Measurements from ENCODE around the gene DNMT3L.
"Not testable (repeated sequence)": the region's sequence is repeated elsewhere in the genome, so short reads cannot be mapped to it uniquely, and the experiment has no call there.

The DNMT3L gene

DNA sequence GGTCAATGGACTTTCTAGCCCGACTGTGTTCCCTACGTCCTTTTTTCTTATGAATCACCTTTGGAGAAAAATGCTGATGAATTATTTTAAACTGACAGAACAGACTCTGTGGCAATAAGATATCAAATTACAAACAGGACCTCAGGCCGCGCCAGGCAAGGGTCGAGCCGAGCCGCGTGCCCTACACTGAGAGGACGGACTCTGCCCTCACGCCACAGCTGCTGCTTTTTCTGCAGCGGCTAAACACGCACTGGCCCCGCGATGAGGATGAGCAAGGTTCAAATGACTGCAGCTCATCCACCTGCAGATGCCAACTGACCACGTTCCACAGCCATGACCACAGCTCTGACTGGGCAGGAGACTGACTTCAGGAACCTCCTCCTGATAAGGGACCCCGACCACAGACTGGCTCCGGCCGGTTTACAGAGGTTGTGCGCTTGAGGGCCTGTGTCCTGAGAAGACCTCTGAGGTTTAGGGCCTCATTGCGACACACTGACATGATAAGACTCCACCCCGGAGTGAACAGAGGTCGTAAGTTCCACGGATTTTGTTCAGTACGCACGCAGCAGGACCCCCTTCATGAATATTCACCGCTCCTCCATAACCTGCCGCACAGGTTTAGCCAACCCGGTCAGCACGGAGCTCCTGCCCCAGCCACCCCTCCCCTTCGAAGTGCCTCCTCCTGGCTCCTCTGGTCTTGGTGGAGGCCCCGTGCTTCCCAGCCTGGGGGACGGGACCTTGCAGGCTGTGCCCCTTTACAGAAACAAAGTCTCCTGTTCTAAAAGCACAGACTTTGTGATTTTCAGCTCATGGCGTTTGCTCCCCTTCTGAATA, 12.3 kb downstream of the DNMT3L start:
- not testable (repeated sequence) for DNase-seq (ENCODE audit: low spot score)

DNA sequence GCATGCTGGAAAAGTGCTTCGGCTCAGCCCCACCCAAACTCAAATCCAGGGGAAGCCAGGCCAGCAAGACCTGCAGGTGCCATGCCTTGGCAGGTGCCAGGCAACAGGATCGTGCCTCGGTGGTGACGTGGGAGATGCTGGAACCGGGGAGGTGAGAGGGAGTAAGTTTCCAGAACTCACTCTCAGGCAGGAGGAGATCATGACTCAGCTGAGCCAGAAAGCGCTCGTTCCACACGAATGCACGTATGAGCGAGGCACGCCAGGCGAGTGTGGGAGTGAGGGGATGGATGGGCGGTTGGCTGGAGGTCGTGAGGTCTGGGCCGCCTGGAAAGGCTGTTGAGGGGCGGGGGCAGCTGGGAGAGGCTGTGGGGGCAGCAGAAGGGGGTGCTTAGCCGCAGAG, 13.8 kb downstream of the DNMT3L start:
- DNase-seq (ENCODE audit: low spot score), result not testable (repeated sequence)

GRCh38 chr21:44243980-44244379, 17.7 kb downstream of the DNMT3L start:
- DNase-seq (ENCODE audit: low spot score), result not testable (repeated sequence)

DNA sequence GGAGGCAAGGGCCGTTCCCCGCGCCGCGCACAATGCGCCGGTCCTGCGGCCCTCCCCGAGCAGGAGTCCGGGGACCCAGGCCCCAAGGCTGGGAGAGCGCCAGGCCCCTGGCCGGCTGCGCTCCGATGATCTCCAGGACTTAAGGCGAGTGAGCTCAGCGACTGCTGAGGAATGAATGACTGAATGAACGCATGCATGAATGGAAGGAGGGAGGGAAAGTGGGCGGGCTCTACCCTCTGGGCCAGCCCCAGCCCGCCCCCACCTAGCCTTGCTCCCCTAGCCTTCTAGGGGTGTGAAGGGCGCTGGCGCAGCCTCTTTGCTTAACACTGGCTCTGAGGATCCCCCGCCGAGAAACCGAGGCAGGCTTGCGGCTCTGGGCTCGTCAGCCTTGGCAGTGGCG, 20.4 kb downstream of the DNMT3L start:
- DNase-seq (ENCODE audit: low spot score), result not testable (repeated sequence)

GRCh38 chr21:44240842-44241241, 20.9 kb downstream of the DNMT3L start, which contains the start of gene ICOSLG:
Gene ICOSLG, minus strand, starts transcription at chr21:44240943. Its CDS starts 126 bp downstream, at chr21:44240817.
- not testable (repeated sequence) for DNase-seq (ENCODE audit: low spot score)

- DNase-seq (ENCODE audit: low spot score), result not testable (repeated sequence)
Measured at GRCh38 chr21:44240353-44240752, 21.3 kb downstream of the DNMT3L start.

DNA sequence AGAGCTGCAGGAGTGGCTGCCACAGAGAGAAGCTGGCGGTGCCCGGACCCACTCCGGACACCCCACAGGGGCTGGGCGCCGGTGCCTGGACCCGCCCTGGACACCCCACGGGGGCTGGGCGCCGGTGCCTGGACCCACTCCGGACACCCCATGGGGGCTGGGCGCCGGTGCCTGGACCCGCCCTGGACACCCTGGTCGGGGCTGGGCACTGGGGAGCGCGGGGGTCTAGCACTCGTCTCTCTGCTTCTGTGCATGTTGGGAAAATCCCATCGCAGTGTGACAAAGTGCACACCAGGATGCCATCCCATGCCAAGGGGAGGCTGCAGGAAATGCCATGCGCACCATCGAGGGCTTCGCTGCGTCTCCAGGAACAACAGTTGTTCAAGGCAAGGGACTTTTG, 32.1 kb downstream of the DNMT3L start:
- DNase-seq (ENCODE audit: low spot score), result not testable (repeated sequence)

DNA sequence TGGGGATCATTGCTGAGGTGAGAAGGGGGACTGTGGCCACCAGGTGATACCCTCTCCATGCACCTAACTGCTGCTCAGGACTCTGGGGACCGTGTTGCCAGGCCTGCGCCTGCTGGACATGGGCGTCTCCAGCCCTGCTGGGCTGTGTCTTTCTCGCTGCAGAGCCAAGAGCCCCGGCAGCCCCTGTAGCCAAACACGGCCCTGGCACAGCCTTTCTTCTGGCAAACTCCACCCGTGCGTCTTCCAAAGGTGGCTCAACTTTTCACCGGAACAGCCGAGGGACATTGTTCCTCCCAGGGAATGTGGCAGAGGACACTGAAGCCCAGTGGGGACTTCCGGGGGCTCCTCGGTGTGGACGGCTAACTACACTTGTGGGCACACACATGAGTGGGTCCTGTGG, 33.6 kb downstream of the DNMT3L start:
- not testable (repeated sequence) for DNase-seq (ENCODE audit: low spot score)

GRCh38 chr21:44227614-44228013, 34.1 kb downstream of the DNMT3L start:
- DNase-seq (ENCODE audit: low spot score), result not testable (repeated sequence)

DNA sequence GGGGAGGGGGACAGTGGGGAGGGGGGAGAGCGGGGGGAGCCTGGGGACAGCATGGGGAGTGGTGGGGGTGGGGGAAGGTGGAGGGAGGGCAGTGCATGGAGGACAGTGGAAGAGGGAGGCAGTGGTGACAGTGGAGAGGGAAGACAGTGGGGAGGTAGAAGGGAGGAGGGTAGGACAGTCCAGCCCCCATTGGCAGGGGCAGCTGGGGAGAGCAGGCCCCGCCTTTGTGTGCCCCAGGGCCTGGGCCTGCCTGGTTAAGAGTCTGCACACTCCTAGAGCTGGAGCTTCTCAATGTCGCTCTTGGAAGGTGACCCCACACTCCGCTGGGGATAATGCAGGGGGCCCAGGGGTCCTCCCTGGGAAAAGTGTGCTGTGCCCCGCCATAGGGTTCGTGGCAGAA, 36.1 kb downstream of the DNMT3L start:
- DNase-seq (ENCODE audit: low spot score), result not testable (repeated sequence)

DNA sequence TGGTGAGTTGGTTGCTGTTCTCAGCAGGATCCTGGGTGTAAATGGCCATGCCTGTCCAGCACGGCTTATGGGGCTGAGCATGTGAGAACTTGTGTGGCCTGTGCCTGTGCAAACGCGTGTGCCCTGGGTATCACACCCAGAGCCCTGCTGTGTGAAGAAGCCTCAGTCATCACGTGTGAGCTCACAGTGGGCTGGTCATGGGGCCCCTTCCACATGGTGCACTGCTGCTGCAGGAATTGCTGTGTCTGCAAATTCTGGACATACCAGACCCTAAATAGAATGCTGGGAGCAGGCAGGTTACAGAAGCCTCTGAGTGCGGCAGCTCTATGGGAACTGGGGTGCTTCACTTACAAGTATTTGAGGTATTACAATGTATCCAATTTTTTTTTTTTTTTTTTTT, 38.4 kb downstream of the DNMT3L start:
- not testable (repeated sequence) for DNase-seq (ENCODE audit: low spot score)

DNA sequence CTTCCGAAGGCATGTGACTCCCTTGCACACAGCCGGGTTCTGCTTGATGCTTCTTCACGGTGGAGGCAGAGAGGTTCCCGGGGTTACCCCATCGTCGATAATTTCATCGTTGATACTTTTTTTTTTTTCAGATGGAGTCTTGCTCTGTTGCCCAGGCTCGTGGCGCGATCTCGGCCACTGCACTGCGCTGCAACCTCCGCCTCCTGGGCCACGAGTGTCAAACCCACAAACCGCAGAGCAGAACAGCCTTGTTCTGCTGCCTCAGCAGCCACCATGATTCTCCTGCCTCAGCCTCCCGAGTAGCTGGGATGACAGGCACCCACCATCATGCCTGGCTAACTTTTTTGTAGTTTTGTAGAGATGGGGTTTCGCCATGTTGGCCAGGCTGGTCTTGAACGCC, 41.0 kb downstream of the DNMT3L start:
- not testable (repeated sequence) for DNase-seq (ENCODE audit: low spot score)

GRCh38 chr21:44218461-44218860, 43.2 kb downstream of the DNMT3L start:
- DNase-seq (ENCODE audit: low spot score), result not testable (repeated sequence)

GRCh38 chr21:44211978-44212377, 49.7 kb downstream of the DNMT3L start:
- DNase-seq (ENCODE audit: low spot score), result not testable (repeated sequence)

DNA sequence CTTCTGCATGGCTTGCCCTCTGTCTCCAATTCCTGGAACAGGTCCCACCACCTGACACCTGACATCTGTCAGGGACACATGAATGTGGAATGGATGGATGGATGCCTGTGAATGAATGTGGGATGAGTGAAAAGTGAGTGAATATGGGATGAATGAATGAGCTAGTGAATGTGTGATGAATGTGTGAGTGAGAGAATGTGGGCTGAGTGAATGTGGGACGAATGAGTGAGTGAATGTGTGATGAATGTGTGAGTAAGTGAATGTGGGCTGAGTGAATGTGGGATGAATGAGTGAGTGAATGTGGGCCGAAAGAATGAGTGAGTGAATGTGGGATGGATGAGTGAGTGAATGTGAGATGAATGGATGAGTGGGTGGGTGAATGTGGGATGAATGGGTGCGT, 50.1 kb downstream of the DNMT3L start:
- not testable (repeated sequence) for DNase-seq (ENCODE audit: low spot score)

- not testable (repeated sequence) for DNase-seq (ENCODE audit: low spot score)
Measured at GRCh38 chr21:44207860-44208646, 53.6 kb downstream of the DNMT3L start.

DNA sequence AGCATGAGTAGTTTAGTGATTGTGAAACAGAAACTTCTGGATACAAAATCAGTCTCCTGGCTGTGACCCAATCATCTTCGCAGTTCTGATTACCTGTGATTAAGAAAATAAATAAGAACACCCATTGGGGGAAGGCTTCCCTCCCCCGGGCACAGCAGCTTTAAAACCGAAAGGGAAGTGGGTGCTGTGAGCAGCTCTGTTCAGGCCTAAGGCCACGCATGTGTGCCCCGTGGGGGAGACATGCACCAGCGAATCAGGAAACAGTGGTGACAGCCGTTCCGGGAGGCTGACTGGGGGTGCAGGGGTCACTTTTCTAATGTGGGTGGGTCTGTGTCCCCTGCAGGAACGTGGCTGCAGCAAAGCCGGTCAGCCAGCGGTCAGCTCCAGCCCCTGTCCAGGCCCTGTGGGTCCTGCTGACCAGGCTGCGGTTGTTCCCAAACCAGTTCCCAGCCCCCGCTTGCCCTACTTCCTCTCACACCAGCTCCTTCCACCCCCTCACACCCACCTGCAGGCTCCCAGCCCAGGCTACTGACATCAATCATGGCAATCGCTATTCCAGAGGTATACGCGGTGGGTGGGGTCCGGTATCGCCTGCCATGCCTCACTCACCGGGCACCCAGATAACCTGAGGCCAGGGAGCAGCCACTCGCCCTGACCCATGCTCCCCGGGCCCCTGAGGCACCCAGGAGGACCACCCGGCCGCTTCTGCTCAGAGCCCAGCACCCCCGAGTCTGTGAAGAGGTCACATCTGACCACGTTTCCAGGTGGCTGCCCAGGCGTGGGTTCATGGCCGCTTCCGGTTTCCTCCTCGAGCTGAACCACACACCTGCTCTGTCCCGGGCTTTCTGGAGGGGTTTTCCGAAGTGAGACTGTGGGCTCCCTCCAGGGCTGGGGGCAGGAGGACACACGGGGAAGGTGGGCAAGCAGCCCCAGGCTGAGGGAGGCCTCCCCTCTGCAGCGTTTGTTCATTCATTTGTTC, 54.7 kb downstream of the DNMT3L start:
- DNase-seq (ENCODE audit: low spot score), result not testable (repeated sequence)

DNA sequence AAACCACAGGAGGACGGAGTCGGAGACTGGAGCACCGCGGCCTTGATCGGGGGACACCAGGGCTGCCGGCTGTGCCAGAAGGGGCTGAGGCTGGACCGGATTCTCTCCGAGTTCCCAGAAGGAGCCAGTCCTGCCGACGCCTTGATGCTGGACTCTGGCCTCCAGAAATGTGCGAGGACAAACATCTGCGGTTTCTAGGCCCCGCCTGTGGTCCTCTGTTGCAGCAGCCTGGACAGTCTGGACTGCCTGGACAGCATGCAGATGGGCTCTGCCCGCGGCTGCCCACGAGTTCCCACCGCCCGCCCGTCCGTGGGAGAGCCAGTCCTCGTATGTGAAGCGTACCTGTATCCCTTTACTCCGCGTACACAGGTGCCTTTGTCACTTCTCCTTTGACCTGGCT, 55.5 kb downstream of the DNMT3L start:
- DNase-seq (ENCODE audit: low spot score), result not testable (repeated sequence)

DNA sequence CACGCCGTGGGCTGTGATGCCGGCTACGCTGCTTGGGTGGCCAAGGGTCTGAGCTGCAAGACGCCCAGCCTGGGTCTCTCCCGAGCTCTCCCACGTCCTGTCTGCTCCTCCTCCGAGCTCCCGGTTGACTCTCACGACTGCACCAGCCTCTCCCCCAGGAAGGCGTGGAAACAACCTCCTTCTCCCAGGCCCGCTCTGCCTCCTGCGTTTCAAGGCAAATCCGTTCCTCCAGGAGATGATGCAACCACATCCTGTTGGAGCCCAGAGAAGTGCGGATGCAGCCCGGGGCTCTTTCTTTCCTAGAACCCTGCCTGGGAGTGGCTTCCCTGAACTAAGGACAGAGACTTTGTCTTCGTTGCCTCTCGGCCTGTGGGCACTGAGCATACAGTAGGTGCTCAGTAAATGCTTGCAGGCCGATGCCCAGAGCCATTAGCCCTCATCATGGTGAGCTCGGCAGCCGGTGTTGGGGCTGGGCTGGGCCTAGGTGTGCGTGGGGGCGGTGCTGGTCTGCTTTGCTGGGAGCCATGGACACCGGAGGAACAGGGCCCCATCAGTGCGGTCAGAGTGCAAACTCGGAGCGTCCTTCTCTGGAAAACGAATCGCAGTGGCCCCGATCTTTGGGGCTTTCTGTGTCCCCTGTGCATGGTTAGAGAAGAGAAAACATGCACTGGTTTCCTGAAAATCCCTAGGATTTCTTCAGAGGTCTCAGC, 59.0 kb downstream of the DNMT3L start:
- DNase-seq (ENCODE audit: low spot score), result not testable (repeated sequence)

- DNase-seq (ENCODE audit: low spot score), result not testable (repeated sequence)
Measured at GRCh38 chr21:44199997-44200396, 61.7 kb downstream of the DNMT3L start.

GRCh38 chr21:44199448-44199847, 62.2 kb downstream of the DNMT3L start:
- DNase-seq (ENCODE audit: low spot score), result no peak

Data from GM03348 (cell line).